Lung (tissue), 12 donors: ENCODE data around the gene ZBBX. TPM values are rescaled to one million over a fixed set of nuclear protein-coding genes. Genes with fewer than 3 reads are reported as not detected.

Experiments
- ATAC-seq: fragments of 200-7000 bp; cut with Tn5 transposase; one replicate; pipeline ENCODE4 v1.9.1; 2020; ENCODE audit warnings: moderate number of reproducible peaks; ENCODE audit not compliant: insufficient read depth, low FRiP score
- DNase-seq, 3 donors: peaks; one replicate each; pipeline ENCODE4 v3.0.0-alpha.2; 2013 to 2017
- H3K27ac ChIP-seq, 2 donors: one replicate each; pipeline ENCODE4 v1.5.1; 2013; ENCODE audit warnings: mild to moderate bottlenecking in 2 of 2, moderate library complexity in 2 of 2, control low read depth in 1 of 2, inconsistent platforms in 1 of 2, low read depth in 1 of 2, low read length in 1 of 2
- H3K27me3 ChIP-seq, 3 donors: one replicate each; pipeline ENCODE4 v1.5.1; 2013; ENCODE audit warnings: low read length in 2 of 3; ENCODE audit not compliant: control insufficient read depth in 3 of 3, insufficient read depth in 3 of 3
- H3K36me3 ChIP-seq, 4 donors: one replicate each; pipeline ENCODE4 v1.5.1; 2013; ENCODE audit warnings: low read length in 4 of 4, mild to moderate bottlenecking in 1 of 4, moderate library complexity in 1 of 4; ENCODE audit not compliant: control insufficient read depth in 4 of 4, insufficient read depth in 4 of 4
- H3K4me1 ChIP-seq, 5 donors: one replicate each; pipeline ENCODE4 v1.5.1; 2013; ENCODE audit warnings: low read length in 5 of 5, mild to moderate bottlenecking in 2 of 5, moderate library complexity in 1 of 5; ENCODE audit not compliant: control insufficient read depth in 5 of 5, insufficient read depth in 5 of 5
- H3K4me3 ChIP-seq: one replicate; pipeline ENCODE4 v1.5.1; 2013; ENCODE audit warnings: mild to moderate bottlenecking, control low read depth, moderate library complexity
- H3K9ac ChIP-seq, 2 donors: one replicate each; pipeline ENCODE4 v1.5.1; 2013; ENCODE audit warnings: low read length in 2 of 2, control low read depth in 1 of 2; ENCODE audit not compliant: insufficient read depth in 1 of 2
- H3K9me3 ChIP-seq, 4 donors: one replicate each; pipeline ENCODE4 v1.5.1; 2013; ENCODE audit warnings: low read length in 3 of 4, mild to moderate bottlenecking in 1 of 4, moderate library complexity in 1 of 4; ENCODE audit not compliant: control insufficient read depth in 4 of 4, insufficient read depth in 3 of 4
- WGBS, 2 donors: extraction: QIAGEN DNeasy Blood & Tissue Kit; methylation state at CpG; one replicate each; pipeline ENCODE4 v1.1.7; 2013; 5-methylcytosine and 5-hydroxymethylcytosine counted together
- polyA plus RNA-seq, 2 donors: library from polyadenylated mRNA; stranded (reverse); fragments of 200-250 nt; gene quantifications; one replicate each; pipeline ENCODE4 v1.2.1, GENCODE V29; 2013
- total RNA-seq, 2 donors: library from RNA; depleted of rRNA in 1 of 2; stranded (reverse); fragments of >200 nt in 1 of 2; gene quantifications; one replicate each; pipeline ENCODE4 v1.2.1, GENCODE V29; 2014 to 2021
- TF ChIP-seq, protein P1 (sequence below): IDR thresholded peaks from 2 replicates; pipeline ENCODE4 v1.5.1; 2012; ENCODE audit warnings: mild to moderate bottlenecking; ENCODE audit errors: control extremely low read depth, extremely low read depth
- donor health status: control.
- donor health status: control.
- donor health status: Bipolar disorder and iron deficiency.
- donor health status: healthy.
- donor health status: DM: yes; HTN: yes; CAD: no.

The ZBBX gene
- total and polyA plus RNA-seq, 4 donors = 7.1 to 51.3 (median 17.1) TPM

GRCh38 chr3:167289435-167289834 lies 90.7 kb downstream of the ZBBX start:
- no peak overlapping the region for H3K27ac ChIP-seq
- no peaks in the 10 kb centered on the region for H3K36me3 ChIP-seq
- no peak overlapping the region for H3K4me3 ChIP-seq
- WGBS, 2 donors = 87 to 93% methylated on average over 8 of the region's 8 CpGs
- H3K9me3 ChIP-seq = no peaks in the 10 kb centered on the region
- H3K27me3 ChIP-seq = no peaks in the 10 kb centered on the region
- no peak overlapping the region for H3K9ac ChIP-seq
- no peaks in the 10 kb centered on the region for H3K4me1 ChIP-seq
- DNase-seq = no peak
- TF ChIP-seq, protein P1, sequence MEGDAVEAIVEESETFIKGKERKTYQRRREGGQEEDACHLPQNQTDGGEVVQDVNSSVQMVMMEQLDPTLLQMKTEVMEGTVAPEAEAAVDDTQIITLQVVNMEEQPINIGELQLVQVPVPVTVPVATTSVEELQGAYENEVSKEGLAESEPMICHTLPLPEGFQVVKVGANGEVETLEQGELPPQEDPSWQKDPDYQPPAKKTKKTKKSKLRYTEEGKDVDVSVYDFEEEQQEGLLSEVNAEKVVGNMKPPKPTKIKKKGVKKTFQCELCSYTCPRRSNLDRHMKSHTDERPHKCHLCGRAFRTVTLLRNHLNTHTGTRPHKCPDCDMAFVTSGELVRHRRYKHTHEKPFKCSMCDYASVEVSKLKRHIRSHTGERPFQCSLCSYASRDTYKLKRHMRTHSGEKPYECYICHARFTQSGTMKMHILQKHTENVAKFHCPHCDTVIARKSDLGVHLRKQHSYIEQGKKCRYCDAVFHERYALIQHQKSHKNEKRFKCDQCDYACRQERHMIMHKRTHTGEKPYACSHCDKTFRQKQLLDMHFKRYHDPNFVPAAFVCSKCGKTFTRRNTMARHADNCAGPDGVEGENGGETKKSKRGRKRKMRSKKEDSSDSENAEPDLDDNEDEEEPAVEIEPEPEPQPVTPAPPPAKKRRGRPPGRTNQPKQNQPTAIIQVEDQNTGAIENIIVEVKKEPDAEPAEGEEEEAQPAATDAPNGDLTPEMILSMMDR = no peak
- ATAC-seq = no peak

GRCh38 chr3:167288737-167289136 lies 91.4 kb downstream of the ZBBX start:
- Histone ChIP-seq H3K27ac (no peak overlapping the region), H3K9me3 (no peaks in the 10 kb centered on the region), H3K9ac (no peak overlapping the region), H3K4me3 (no peak overlapping the region), H3K36me3 (no peaks in the 10 kb centered on the region), H3K27me3 (no peaks in the 10 kb centered on the region), H3K4me1 (no peaks in the 10 kb centered on the region)
- TF ChIP-seq, protein P1 = no peak
- ATAC-seq (no peak), DNase-seq (no peak)

DNA sequence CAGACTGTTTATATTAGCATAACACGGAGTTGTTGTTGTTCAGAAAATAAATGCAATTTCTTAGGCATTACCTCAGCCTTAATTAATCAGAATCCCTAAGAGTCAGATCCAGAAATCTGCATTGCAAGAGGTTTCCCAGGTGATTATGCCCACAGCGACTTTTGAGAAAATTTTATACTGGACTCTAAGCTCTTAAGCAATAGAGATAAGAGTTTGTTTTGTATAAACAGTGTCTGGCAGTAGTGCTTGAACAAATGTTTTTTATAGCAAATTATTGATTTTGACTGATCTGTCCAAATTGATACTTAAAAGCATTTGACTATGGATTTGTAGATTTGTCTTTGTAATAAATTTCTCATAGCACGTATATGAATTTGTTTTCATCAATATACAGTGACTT lies 92.8 kb downstream of the ZBBX start:
- Histone ChIP-seq H3K4me1 (no peaks in the 10 kb centered on the region), H3K27me3 (no peaks in the 10 kb centered on the region), H3K9ac (no peak overlapping the region), H3K36me3 (no peaks in the 10 kb centered on the region), H3K9me3 (no peaks in the 10 kb centered on the region), H3K4me3 (no peak overlapping the region), H3K27ac (no peak overlapping the region)
- DNase-seq = no peak
- WGBS, 2 donors = 70 to 84% methylated on average over 3 of the region's 3 CpGs
- ATAC-seq = no peak
- TF ChIP-seq, protein P1 = no peak

DNA sequence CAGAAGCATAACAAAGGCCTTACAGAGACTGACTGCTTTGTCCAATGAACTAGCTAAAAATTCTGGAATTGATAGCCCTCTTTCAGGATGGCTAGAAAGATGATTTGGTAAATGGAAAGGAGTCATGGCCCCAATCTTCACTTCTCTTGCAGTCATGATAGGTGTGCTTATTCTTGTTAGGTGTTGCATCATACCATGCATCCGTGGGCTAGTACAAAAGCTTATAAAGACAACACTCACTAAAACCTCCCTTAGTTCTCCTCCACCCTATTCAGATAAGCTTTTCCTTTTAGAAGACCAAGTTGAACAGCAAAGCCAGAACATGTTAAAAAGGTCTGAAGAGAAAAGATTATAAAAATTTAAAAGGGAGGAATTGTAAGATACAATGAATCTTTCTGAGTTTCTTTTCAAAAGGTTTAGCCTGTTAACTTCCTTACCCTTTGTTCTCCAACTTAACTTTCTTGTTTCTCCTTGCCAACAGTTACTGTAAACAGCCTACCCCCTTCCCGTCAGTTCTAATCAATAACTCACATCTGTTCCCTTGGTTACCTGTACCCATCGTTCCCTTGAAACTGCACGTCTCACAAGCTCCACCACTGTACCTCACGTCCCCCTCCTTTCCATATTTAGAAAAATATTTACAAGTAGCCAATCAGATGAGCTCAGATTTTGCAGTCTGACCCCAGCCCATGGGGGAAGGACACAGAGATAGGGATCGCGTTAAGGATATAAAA lies 105.8 kb downstream of the ZBBX start:
- ATAC-seq (no peak), DNase-seq (no peak)
- H3K36me3 ChIP-seq = no peaks in the 10 kb centered on the region
- H3K4me3 ChIP-seq = no peak overlapping the region
- TF ChIP-seq, protein P1 = no peak
- H3K4me1 ChIP-seq = no peaks in the 10 kb centered on the region
- no peaks in the 10 kb centered on the region for H3K27me3 ChIP-seq
- WGBS, 2 donors = 83 to 93% methylated on average over 7 of the region's 7 CpGs
- H3K27ac ChIP-seq = no peak overlapping the region
- H3K9ac ChIP-seq = no peak overlapping the region
- H3K9me3 ChIP-seq = no peaks in the 10 kb centered on the region
